DOHH2 (cell line): ENCODE data around the gene PRIM2.

ENCODE experiments used
- EZH2phosphoT487 ChIP-seq: fragments of 200-600 bp; sonication (generic); IDR thresholded peaks from 2 replicates; pipeline ENCODE4 v1.6.1; 2017; ENCODE audit warnings: borderline replicate concordance, mild to moderate bottlenecking, antibody characterized with exemption, low read length, moderate library complexity, mixed read lengths
- TF ChIP-seq, protein P1 (sequence below): fragments of 200-600 bp; sonication (generic); IDR thresholded peaks from one replicate; pipeline ENCODE4 v1.5.1; 2014; ENCODE audit warnings: antibody characterized with exemption, mild to moderate bottlenecking, low read depth, low read length; ENCODE audit not compliant: poor library complexity, severe bottlenecking

DNA sequence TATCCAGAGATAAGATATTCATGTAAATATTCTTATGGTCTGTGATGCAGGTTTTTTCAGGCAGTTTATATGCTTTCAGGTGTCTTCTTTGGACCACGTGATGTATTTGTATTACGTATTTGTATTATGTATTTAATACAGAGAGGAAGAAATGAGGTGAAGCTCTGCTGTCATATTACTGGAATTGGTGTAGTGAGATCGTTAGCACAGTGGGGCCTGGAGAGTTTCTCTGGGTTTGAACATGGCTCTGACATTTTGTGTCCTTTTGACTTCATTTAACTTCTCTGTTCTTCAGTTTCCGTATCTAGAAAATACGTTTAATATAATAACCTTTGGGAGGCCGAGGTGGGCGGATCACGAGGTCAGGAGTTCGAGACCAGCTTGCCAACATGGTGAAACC is 1.6 kb upstream of the PRIM2 start:
- TF ChIP-seq, protein P1, sequence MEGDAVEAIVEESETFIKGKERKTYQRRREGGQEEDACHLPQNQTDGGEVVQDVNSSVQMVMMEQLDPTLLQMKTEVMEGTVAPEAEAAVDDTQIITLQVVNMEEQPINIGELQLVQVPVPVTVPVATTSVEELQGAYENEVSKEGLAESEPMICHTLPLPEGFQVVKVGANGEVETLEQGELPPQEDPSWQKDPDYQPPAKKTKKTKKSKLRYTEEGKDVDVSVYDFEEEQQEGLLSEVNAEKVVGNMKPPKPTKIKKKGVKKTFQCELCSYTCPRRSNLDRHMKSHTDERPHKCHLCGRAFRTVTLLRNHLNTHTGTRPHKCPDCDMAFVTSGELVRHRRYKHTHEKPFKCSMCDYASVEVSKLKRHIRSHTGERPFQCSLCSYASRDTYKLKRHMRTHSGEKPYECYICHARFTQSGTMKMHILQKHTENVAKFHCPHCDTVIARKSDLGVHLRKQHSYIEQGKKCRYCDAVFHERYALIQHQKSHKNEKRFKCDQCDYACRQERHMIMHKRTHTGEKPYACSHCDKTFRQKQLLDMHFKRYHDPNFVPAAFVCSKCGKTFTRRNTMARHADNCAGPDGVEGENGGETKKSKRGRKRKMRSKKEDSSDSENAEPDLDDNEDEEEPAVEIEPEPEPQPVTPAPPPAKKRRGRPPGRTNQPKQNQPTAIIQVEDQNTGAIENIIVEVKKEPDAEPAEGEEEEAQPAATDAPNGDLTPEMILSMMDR: no peak
- TF ChIP-seq EZH2phosphoT487: no peak
